ENCODE measurements around the gene TAF5L.

- TF ChIP-seq CTCF (IDR thresholded peaks at IDR 0.05) (no peak), EZH2 (IDR thresholded peaks at IDR 0.05) (no peak)
These were observed 68.0 kb downstream of the TAF5L start for GRCh38 chr1:229557913-229558414.
